IMR-90 (cell line): ENCODE data around the gene U2SURP. TPM values are rescaled to one million over a fixed set of nuclear protein-coding genes. Genes with fewer than 3 reads are reported as not detected.
A peak's percentile ranks its signal among the peaks of the same experiment; 100 is the strongest.

Experiments
- ATAC-seq: fragments of 200-7000 bp; cut with Tn5 transposase; 2 replicates; pipeline ENCODE4 v1.9.1; 2020; ENCODE audit warnings: low read depth, mild to moderate bottlenecking, moderate library complexity
- BruUV-seq: library from RNA; stranded (reverse); fragments of 400-500 nt; replicated peaks from 2 replicates; lab custom pipeline; 2021; lab: Mats Ljungman, UMichigan
- CTCF ChIA-PET: fragments of 300-600 bp; formaldehyde crosslinking; extraction: SDS; loops from one replicate; lab custom pipeline; 2021; ENCODE audit warnings: antibody characterized with exemption; lab: Yijun Ruan, JAX
- POLR2A ChIA-PET: fragments of 300-600 bp; sonication (Branson Sonifier 250); formaldehyde crosslinking; loops from one replicate; lab custom pipeline; 2022; ENCODE audit warnings: antibody characterized with exemption; ENCODE audit not compliant: unreplicated experiment; lab: Charles Lee
- DNase-seq: peaks from one replicate; pipeline ENCODE4 v3.0.0; 2013
- H2AFZ ChIP-seq: replicated peaks from 2 replicates; pipeline ENCODE3; 2013; ENCODE audit warnings: low read length, mild to moderate bottlenecking; ENCODE audit not compliant: poor library complexity
- H2AK5ac ChIP-seq: 2 replicates; pipeline ENCODE4 v1.6.1; 2013; ENCODE audit warnings: low read depth, low read length, inconsistent platforms
- H2AK9ac ChIP-seq: replicated peaks from 2 replicates; pipeline ENCODE3; 2013; ENCODE audit warnings: mild to moderate bottlenecking, low read depth, low read length, moderate library complexity; ENCODE audit not compliant: poor library complexity
- H2BK120ac ChIP-seq: 2 replicates; pipeline ENCODE4 v1.6.1; 2013; ENCODE audit warnings: low read depth, low read length, inconsistent platforms
- H2BK15ac ChIP-seq: 3 replicates; pipeline ENCODE4 v1.6.1; 2013; ENCODE audit warnings: low read depth, low read length, inconsistent platforms
- H2BK20ac ChIP-seq: 2 replicates; pipeline ENCODE4 v1.6.1; 2013; ENCODE audit warnings: low read depth, mild to moderate bottlenecking, inconsistent platforms, low read length, moderate library complexity
- H2BK5ac ChIP-seq: 2 replicates; pipeline ENCODE4 v1.6.1; 2013; ENCODE audit warnings: mild to moderate bottlenecking, low read depth, low read length, inconsistent platforms; ENCODE audit not compliant: poor library complexity, severe bottlenecking
- H3K14ac ChIP-seq: replicated peaks from 2 replicates; pipeline ENCODE4 v1.6.1; 2013; ENCODE audit warnings: low read depth, low read length, inconsistent platforms
- H3K18ac ChIP-seq: 2 replicates; pipeline ENCODE4 v1.6.1; 2013; ENCODE audit warnings: low read depth, low read length, control low read depth
- H3K23ac ChIP-seq: 2 replicates; pipeline ENCODE4 v1.6.1; 2013; ENCODE audit warnings: low read depth, low read length, inconsistent platforms
- H3K27ac ChIP-seq: 2 replicates; pipeline ENCODE4 v1.5.1; 2013; ENCODE audit warnings: mild to moderate bottlenecking, control low read depth, low read length; ENCODE audit not compliant: insufficient read depth
- H3K27me3 ChIP-seq: 2 replicates; pipeline ENCODE4 v1.6.1; 2013; ENCODE audit warnings: low read length; ENCODE audit not compliant: control insufficient read depth, insufficient read depth
- H3K36me3 ChIP-seq: 2 replicates; pipeline ENCODE4 v1.6.1; 2013; ENCODE audit warnings: low read length, mixed read lengths; ENCODE audit not compliant: control insufficient read depth, insufficient read depth
- H3K4ac ChIP-seq: 2 replicates; pipeline ENCODE4 v1.6.1; 2013; ENCODE audit warnings: low read depth, low read length, inconsistent platforms
- H3K4me1 ChIP-seq: 2 replicates; pipeline ENCODE4 v1.6.1; 2013; ENCODE audit warnings: low read length, mixed read lengths; ENCODE audit not compliant: control insufficient read depth, insufficient read depth
- H3K4me2 ChIP-seq: 2 replicates; pipeline ENCODE4 v1.6.1; 2013; ENCODE audit warnings: low read depth, mild to moderate bottlenecking, control low read depth, low read length, moderate library complexity
- H3K4me3 ChIP-seq: 2 replicates; pipeline ENCODE4 v1.5.1; 2013; ENCODE audit warnings: low read depth, mild to moderate bottlenecking, control low read depth, low read length, moderate library complexity; ENCODE audit not compliant: insufficient read depth
- H3K56ac ChIP-seq: 2 replicates; pipeline ENCODE4 v1.6.1; 2013; ENCODE audit warnings: low read length, inconsistent platforms; ENCODE audit not compliant: insufficient read depth; ENCODE audit errors: extremely low read depth
- H3K79me1 ChIP-seq, 2 experiments: 2 replicates each; pipeline ENCODE4 v1.6.1; 2013; ENCODE audit warnings: low read length in 2 of 2, inconsistent platforms in 1 of 2, low read depth in 1 of 2
- H3K9ac ChIP-seq: 2 replicates; pipeline ENCODE4 v1.6.1; 2013; ENCODE audit warnings: low read depth, low read length, control low read depth
- H3K9me1 ChIP-seq: 2 replicates; pipeline ENCODE4 v1.6.1; 2013; ENCODE audit warnings: low read length, inconsistent platforms; ENCODE audit not compliant: insufficient read depth
- H3K9me3 ChIP-seq: 2 replicates; pipeline ENCODE4 v1.6.1; 2013; ENCODE audit warnings: low read length; ENCODE audit not compliant: control insufficient read depth, insufficient read depth
- H4K20me1 ChIP-seq: 2 replicates; pipeline ENCODE4 v1.6.1; 2013; ENCODE audit warnings: low read length, inconsistent platforms; ENCODE audit not compliant: insufficient read depth
- H4K5ac ChIP-seq: 2 replicates; pipeline ENCODE4 v1.6.1; 2013; ENCODE audit warnings: mild to moderate bottlenecking, low read depth, low read length, control low read depth
- H4K8ac ChIP-seq, 2 experiments: 2 replicates each; pipeline ENCODE4 v1.6.1; 2013; ENCODE audit warnings: low read depth in 2 of 2, low read length in 2 of 2, control low read depth in 1 of 2, inconsistent platforms in 1 of 2
- H4K91ac ChIP-seq: 2 replicates; pipeline ENCODE4 v1.6.1; 2013; ENCODE audit warnings: low read depth, low read length, inconsistent platforms; ENCODE audit not compliant: insufficient read depth
- FOS ChIP-seq: fragments of 150-350 bp; IDR thresholded peaks from 2 replicates; pipeline ENCODE4 v1.6.1; 2016; ENCODE audit warnings: low read depth, low read length
- MAFK ChIP-seq: IDR thresholded peaks from 2 replicates; pipeline ENCODE4 v1.6.1; 2012; ENCODE audit warnings: low read depth, low read length, improper control_type of control experiment
- SMC3 ChIP-seq: fragments of 150-350 bp; IDR thresholded peaks from 2 replicates; pipeline ENCODE4 v1.6.1; 2016; ENCODE audit warnings: low read depth, mild to moderate bottlenecking, antibody characterized with exemption, low read length, moderate library complexity
- whole genome bisulfite sequencing, 2 experiments: methylation state at CpG; one replicate each; pipeline versions ENCODE4 v1.1.5 to v1.1.7; 2013; ENCODE audit warnings: missing lambda C conversion rate in 2 of 2; ENCODE audit not compliant: insufficient read length in 1 of 2; ENCODE audit errors: extremely low coverage in 2 of 2; 5-methylcytosine and 5-hydroxymethylcytosine counted together
- dilution Hi-C: fragments of 300-500 bp; cut with HindIII; formaldehyde crosslinking; loops from one replicate; pipeline ENCODE4 v1.14.3; 2018; ENCODE audit warnings: low sequenced_read_pairs; ENCODE audit not compliant: unreplicated experiment
- in situ Hi-C: fragments of 300-500 bp; cut with MboI; formaldehyde crosslinking; loops from 3 replicates; pipeline ENCODE4 v1.14.3; 2019; ENCODE audit warnings: low sequenced_read_pairs, inconsistent platforms, mixed read lengths
- intact Hi-C: fragments of 100-400 bp; cut with micrococcal nuclease; formaldehyde crosslinking; loops from 2 replicates; pipeline ENCODE4 v1.10.0; 2022
- polyA plus RNA-seq, 3 experiments: library from polyadenylated mRNA; depleted of rRNA; stranded (reverse); fragments of >200 nt; gene quantifications; 2 replicates each; pipeline ENCODE4 v1.2.3, GENCODE V29; 2012; ENCODE audit warnings: low replicate concordance in 1 of 3
- total RNA-seq: library from RNA; depleted of rRNA; stranded (reverse); fragments of >200 nt; gene quantifications from 2 replicates; pipeline ENCODE4 v1.2.3, GENCODE V29; 2012

Gene U2SURP
- total and polyA plus RNA-seq, 2 of the 4 experiments (the other 2 are of a cell fraction), result 24.8 to 29.4 TPM

DNA sequence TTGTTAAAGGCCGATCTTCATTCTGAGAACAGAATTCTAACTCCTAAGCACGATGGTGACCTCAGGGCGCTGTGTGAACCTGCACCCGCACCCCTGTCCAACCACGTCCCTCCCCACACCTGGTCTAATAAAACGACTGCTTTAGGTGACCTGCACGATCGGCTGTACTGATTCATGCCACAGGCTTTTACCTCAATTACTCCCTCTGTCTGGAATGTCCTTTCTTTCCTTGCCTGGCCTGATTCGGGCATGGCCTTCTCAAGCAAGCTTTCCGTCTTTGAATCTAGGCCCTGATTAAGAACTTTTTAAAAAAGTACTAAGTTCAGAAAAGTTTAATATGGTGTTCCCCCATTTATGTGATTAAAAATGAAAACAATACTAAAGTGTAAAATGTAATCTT lies 842 bp upstream of the U2SURP start:
- H4K20me1 ChIP-seq, result peaks cover 12% of the 10 kb centered on the region; the same call in 1 of the 2 replicates
- H3K23ac ChIP-seq, result peak overlapping the region; percentile 98
- in situ Hi-C loops (no loop called here), dilution Hi-C loops (no loop called here), intact Hi-C loops (loop anchor here (5.0 kb wide), 1 partner anchor 423 kb away; the partner anchor contains the start of gene ATR)
- H2BK5ac ChIP-seq, result peak overlapping the region; percentile 89
- no peaks in the 10 kb centered on the region for H3K9me3 ChIP-seq
- H4K5ac ChIP-seq, result peak overlapping the region; percentile 59
- H3K56ac ChIP-seq, result peak overlapping the region; percentile 92
- H2AFZ ChIP-seq, result peak overlapping the region; percentile 79
- no peak overlapping the region for H2BK20ac ChIP-seq
- no peaks in the 10 kb centered on the region for H3K27me3 ChIP-seq
- H3K27ac ChIP-seq, result peak overlapping the region; percentile 94
- H4K91ac ChIP-seq, result peak overlapping the region; percentile 41
- DNase-seq, result peak; percentile 43
- peak overlapping the region; percentile 27 for H3K14ac ChIP-seq
- peak overlapping the region; percentile 74 to 95; a peak in 3 of 4 replicates for H4K8ac ChIP-seq
- H3K9me1 ChIP-seq, result no peaks in the 10 kb centered on the region; the same call in 1 of the 2 replicates
- peaks cover 3% of the 10 kb centered on the region; the same call in 1 of the 2 replicates for H3K4me1 ChIP-seq
- TF ChIP-seq SMC3, result no peak
- TF ChIP-seq FOS, result no peak
- no peak for TF ChIP-seq MAFK
- H3K79me1 ChIP-seq, result peaks cover 7 to 16% of the 10 kb centered on the region in 2 experiments; a peak in 2 of 4 replicates
- H3K9ac ChIP-seq, result peak overlapping the region; percentile 93
- peak overlapping the region; percentile 34 for H3K4ac ChIP-seq
- 0 out of 2 replicates have a peak, but pooled peaks have one; percentile 2 for ATAC-seq
- ChIA-PET CTCF (interaction anchor here (1.0 kb wide), 2 partner anchors 13 to 172 kb away, joined by 3 to 4 read pairs; no protein-coding TSS in a partner anchor), POLR2A (interaction anchor here (0.5 to 0.7 kb wide), 2 partner anchors 124 to 565 kb away, joined by 3 to 6 read pairs; no protein-coding TSS in a partner anchor)
- 0 out of 2 replicates have a peak overlapping the region, but pooled peaks have one; percentile 0 for H3K18ac ChIP-seq
- no peaks in the 10 kb centered on the region for H3K36me3 ChIP-seq
- 16% methylated on average over 8 of the region's 10 CpGs; no CpG with 5 or more reads in 1 of the 2 experiments for WGBS, 2 experiments
- H2AK9ac ChIP-seq, result peak overlapping the region; percentile 56
- BruUV-seq, result no TSS peak
- peak overlapping the region; percentile 72 for H2AK5ac ChIP-seq
- H2BK15ac ChIP-seq, result no peak overlapping the region
- H3K4me3 ChIP-seq, result peak overlapping the region; percentile 76
- H2BK120ac ChIP-seq, result no peak overlapping the region
- peak overlapping the region; percentile 94 for H3K4me2 ChIP-seq
